ENCODE data around the gene IDI1.
"Not testable (repeated sequence)": the region's sequence is repeated elsewhere in the genome, so short reads cannot be mapped to it uniquely, and the experiment has no call there.

The IDI1 gene

GRCh38 chr10:1015688-1016087 lies 33.2 kb downstream of the IDI1 start:
- no CpG with 5 or more reads among the region's 11 CpGs for WGBS (ENCODE audit: insufficient coverage, insufficient read length)
- Histone ChIP-seq H3K4me3 (ENCODE audit: low read length) (no peak overlapping the region), H3K27ac (ENCODE audit: low read length) (no peak overlapping the region), H3K27me3 (ENCODE audit: control insufficient read depth, insufficient read depth, low read length) (no peaks in the 10 kb centered on the region), H3K9me3 (ENCODE audit: control insufficient read depth, insufficient read depth, low read length) (no peaks in the 10 kb centered on the region), H3K36me3 (ENCODE audit: control insufficient read depth, insufficient read depth, low read length) (peaks cover 47% of the 10 kb centered on the region), H3K4me1 (ENCODE audit: control insufficient read depth, insufficient read depth, low read length) (no peaks in the 10 kb centered on the region)
- DNase-seq (ENCODE audit: low read depth, low spot score): no peak

DNA sequence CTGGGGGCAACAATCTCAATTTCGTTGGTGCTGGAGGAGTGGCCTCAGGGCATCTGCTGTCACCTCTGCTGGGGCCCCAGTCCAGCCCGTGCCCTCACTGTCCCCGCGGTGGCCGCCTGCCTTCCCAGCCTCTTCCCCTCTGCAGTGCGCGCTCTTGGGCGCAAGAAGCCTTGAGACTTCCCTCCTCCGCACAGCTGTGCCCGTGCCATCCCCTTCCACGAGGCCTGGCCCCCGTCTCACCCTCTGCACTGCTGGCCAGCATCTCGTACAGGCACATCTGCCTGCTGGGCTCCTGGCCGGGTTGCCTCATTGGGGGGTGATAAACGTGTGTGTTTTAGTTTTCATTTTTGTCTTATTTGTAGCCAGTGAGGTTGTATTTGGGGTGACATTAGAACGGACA lies 37.2 kb downstream of the IDI1 start:
- peaks cover 59% of the 10 kb centered on the region for H3K36me3 ChIP-seq (ENCODE audit: control insufficient read depth, insufficient read depth, low read length)
- no peak overlapping the region for H3K27ac ChIP-seq (ENCODE audit: low read length)
- no peaks in the 10 kb centered on the region for H3K4me1 ChIP-seq (ENCODE audit: control insufficient read depth, insufficient read depth, low read length)
- no peaks in the 10 kb centered on the region for H3K9me3 ChIP-seq (ENCODE audit: control insufficient read depth, insufficient read depth, low read length)
- H3K4me3 ChIP-seq (ENCODE audit: low read length): no peak overlapping the region
- no peaks in the 10 kb centered on the region for H3K27me3 ChIP-seq (ENCODE audit: control insufficient read depth, insufficient read depth, low read length)
- no peak for DNase-seq (ENCODE audit: low read depth, low spot score)
- no CpG with 5 or more reads among the region's 16 CpGs for WGBS (ENCODE audit: insufficient coverage, insufficient read length)

GRCh38 chr10:1010703-1011102 lies 38.2 kb downstream of the IDI1 start:
- Histone ChIP-seq H3K27me3 (ENCODE audit: control insufficient read depth, insufficient read depth, low read length) (no peaks in the 10 kb centered on the region), H3K9me3 (ENCODE audit: control insufficient read depth, insufficient read depth, low read length) (no peaks in the 10 kb centered on the region), H3K36me3 (ENCODE audit: control insufficient read depth, insufficient read depth, low read length) (peaks cover 56% of the 10 kb centered on the region), H3K27ac (ENCODE audit: low read length) (no peak overlapping the region), H3K4me3 (ENCODE audit: low read length) (no peak overlapping the region), H3K4me1 (ENCODE audit: control insufficient read depth, insufficient read depth, low read length) (no peaks in the 10 kb centered on the region)
- no CpG with 5 or more reads among the region's 7 CpGs for WGBS (ENCODE audit: insufficient coverage, insufficient read length)
- no peak for DNase-seq (ENCODE audit: low read depth, low spot score)

DNA sequence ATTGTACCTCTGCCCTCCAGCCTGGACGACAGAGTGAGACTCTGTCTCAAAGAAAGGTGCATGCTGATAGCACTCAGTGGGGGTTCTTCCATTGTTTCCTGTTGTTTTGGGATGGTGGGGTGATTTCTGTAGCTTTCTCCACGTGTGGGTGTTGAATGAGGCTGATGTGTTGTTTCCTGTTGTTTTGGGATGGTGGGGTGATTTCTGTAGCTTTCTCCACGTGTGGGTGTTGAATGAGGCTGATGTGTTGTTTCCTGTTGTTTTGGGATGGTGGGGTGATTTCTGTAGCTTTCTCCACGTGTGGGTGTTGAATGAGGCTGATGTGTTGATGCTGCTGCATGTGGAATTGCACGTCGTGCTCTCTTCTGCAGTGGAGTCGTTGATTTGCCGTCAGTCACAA lies 39.0 kb downstream of the IDI1 start:
- not testable (repeated sequence) for H3K4me3 ChIP-seq (ENCODE audit: low read length); H3K27ac ChIP-seq (ENCODE audit: low read length); DNase-seq (ENCODE audit: low read depth, low spot score); H3K4me1 ChIP-seq (ENCODE audit: control insufficient read depth, insufficient read depth, low read length); H3K27me3 ChIP-seq (ENCODE audit: control insufficient read depth, insufficient read depth, low read length); H3K9me3 ChIP-seq (ENCODE audit: control insufficient read depth, insufficient read depth, low read length)
- WGBS (ENCODE audit: insufficient coverage, insufficient read length): no CpG with 5 or more reads among the region's 8 CpGs
- H3K36me3 ChIP-seq (ENCODE audit: control insufficient read depth, insufficient read depth, low read length): peaks cover 56% of the 10 kb centered on the region

GRCh38 chr10:1009071-1009494 lies 39.8 kb downstream of the IDI1 start:
- Histone ChIP-seq H3K27me3 (ENCODE audit: control insufficient read depth, insufficient read depth, low read length) (no peaks in the 10 kb centered on the region), H3K9me3 (ENCODE audit: control insufficient read depth, insufficient read depth, low read length) (no peaks in the 10 kb centered on the region), H3K36me3 (ENCODE audit: control insufficient read depth, insufficient read depth, low read length) (peaks cover 58% of the 10 kb centered on the region), H3K4me3 (ENCODE audit: low read length) (no peak overlapping the region), H3K27ac (ENCODE audit: low read length) (no peak overlapping the region), H3K4me1 (ENCODE audit: control insufficient read depth, insufficient read depth, low read length) (no peaks in the 10 kb centered on the region)
- no peak for DNase-seq (ENCODE audit: low read depth, low spot score)
- WGBS (ENCODE audit: insufficient coverage, insufficient read length): no CpG with 5 or more reads among the region's 9 CpGs

- Histone ChIP-seq H3K4me1 (ENCODE audit: control insufficient read depth, insufficient read depth, low read length) (no peaks in the 10 kb centered on the region), H3K36me3 (ENCODE audit: control insufficient read depth, insufficient read depth, low read length) (peaks cover 57% of the 10 kb centered on the region), H3K27me3 (ENCODE audit: control insufficient read depth, insufficient read depth, low read length) (no peaks in the 10 kb centered on the region), H3K27ac (ENCODE audit: low read length) (no peak overlapping the region), H3K9me3 (ENCODE audit: control insufficient read depth, insufficient read depth, low read length) (no peaks in the 10 kb centered on the region), H3K4me3 (ENCODE audit: low read length) (no peak overlapping the region)
- DNase-seq (ENCODE audit: low read depth, low spot score): no peak
- no CpG with 5 or more reads among the region's 10 CpGs for WGBS (ENCODE audit: insufficient coverage, insufficient read length)
Observed at GRCh38 chr10:1007583-1007982, 41.3 kb downstream of the IDI1 start.

GRCh38 chr10:1006573-1006972 lies 42.3 kb downstream of the IDI1 start:
- Histone ChIP-seq H3K9me3 (ENCODE audit: control insufficient read depth, insufficient read depth, low read length) (no peaks in the 10 kb centered on the region), H3K27ac (ENCODE audit: low read length) (no peak overlapping the region), H3K4me3 (ENCODE audit: low read length) (no peak overlapping the region; the same call in 1 of the 2 replicates), H3K36me3 (ENCODE audit: control insufficient read depth, insufficient read depth, low read length) (peaks cover 50% of the 10 kb centered on the region), H3K4me1 (ENCODE audit: control insufficient read depth, insufficient read depth, low read length) (no peaks in the 10 kb centered on the region), H3K27me3 (ENCODE audit: control insufficient read depth, insufficient read depth, low read length) (no peaks in the 10 kb centered on the region)
- WGBS (ENCODE audit: insufficient coverage, insufficient read length): no CpG with 5 or more reads among the region's 9 CpGs
- no peak for DNase-seq (ENCODE audit: low read depth, low spot score)

DNA sequence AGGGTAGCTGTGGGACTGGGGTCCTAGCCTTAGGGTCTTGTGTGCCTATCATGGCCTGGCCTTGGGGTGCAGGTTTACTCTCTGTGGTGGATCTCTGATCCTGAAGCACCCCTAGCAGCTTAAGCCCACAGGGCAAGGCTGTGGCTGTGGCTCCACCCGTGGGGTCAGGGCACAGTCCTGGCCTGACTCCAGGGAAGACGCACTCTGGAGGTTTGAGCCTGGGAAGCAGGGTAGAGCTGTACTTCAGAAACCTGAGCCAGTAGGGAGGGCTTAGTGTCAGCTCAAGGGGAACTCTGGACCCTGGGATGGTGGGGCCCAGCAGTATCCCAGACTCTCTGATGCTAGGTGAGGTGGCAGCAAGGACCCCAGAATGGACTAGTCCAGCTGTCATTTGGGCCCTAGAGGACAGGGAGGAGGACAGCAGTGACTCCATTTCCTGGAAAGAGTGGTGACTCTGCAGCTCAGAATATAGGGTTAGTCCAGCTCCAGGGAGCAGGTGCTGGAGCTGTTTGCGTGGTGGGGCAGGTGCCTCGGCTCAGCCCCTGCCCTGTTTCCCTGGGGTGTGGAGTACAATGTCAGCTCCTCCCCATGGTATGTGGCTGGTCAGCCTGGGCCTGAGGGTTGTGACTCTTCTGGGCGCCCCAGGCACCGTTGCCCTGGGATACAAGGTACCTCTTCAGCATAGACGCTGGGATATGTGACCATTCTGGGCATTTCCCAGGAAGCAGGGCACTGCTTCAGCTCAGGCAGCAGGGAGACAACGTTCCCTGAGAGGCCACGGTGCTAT lies 44.8 kb downstream of the IDI1 start:
- Histone ChIP-seq H3K9me3 (ENCODE audit: control insufficient read depth, insufficient read depth, low read length) (no peaks in the 10 kb centered on the region), H3K27me3 (ENCODE audit: control insufficient read depth, insufficient read depth, low read length) (no peaks in the 10 kb centered on the region), H3K36me3 (ENCODE audit: control insufficient read depth, insufficient read depth, low read length) (peaks cover 50% of the 10 kb centered on the region), H3K4me3 (ENCODE audit: low read length) (no peak overlapping the region), H3K27ac (ENCODE audit: low read length) (no peak overlapping the region), H3K4me1 (ENCODE audit: control insufficient read depth, insufficient read depth, low read length) (no peaks in the 10 kb centered on the region)
- no CpG with 5 or more reads among the region's 9 CpGs for WGBS (ENCODE audit: insufficient coverage, insufficient read length)
- DNase-seq (ENCODE audit: low read depth, low spot score): no peak

DNA sequence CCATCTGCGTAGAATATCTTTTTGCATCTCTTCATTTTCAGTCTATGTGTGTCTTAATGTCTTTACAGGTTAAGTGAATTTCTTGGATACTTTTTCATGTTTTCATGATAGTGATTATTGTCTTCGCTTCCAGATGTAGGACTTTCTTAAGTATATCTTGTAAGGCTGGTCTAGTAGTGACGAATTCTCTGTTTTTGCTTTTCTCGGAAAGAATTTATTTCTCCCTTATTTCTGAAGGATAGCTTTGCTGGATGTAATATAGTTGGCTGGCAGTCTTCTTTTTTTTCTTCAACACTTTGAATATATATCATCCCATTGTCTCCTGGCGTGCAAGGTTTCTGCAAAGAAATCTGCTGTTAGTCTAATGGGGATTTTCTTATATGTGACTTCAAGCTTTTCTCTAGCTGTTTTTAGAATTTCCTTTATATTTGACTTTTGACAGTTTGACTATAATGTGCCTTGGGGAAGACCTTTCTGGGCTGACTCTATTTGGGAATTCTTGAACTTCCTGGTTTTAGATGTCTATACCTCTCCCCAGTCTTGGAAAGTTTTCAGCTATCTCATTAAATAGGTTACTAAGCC lies 46.4 kb downstream of the IDI1 start:
- H3K36me3 ChIP-seq (ENCODE audit: control insufficient read depth, insufficient read depth, low read length): peaks cover 55% of the 10 kb centered on the region
- H3K4me3 ChIP-seq (ENCODE audit: low read length): no peak overlapping the region

GRCh38 chr10:997266-998022 lies 51.5 kb downstream of the IDI1 start:
- H3K4me1 ChIP-seq (ENCODE audit: control insufficient read depth, insufficient read depth, low read length): no peaks in the 10 kb centered on the region
- no peaks in the 10 kb centered on the region for H3K9me3 ChIP-seq (ENCODE audit: control insufficient read depth, insufficient read depth, low read length)
- no peak for DNase-seq (ENCODE audit: low read depth, low spot score)
- no peak overlapping the region for H3K27ac ChIP-seq (ENCODE audit: low read length)
- WGBS (ENCODE audit: insufficient coverage, insufficient read length): no CpG with 5 or more reads among the region's 19 CpGs
- peaks cover 52% of the 10 kb centered on the region for H3K36me3 ChIP-seq (ENCODE audit: control insufficient read depth, insufficient read depth, low read length)
- no peak overlapping the region for H3K4me3 ChIP-seq (ENCODE audit: low read length)
- H3K27me3 ChIP-seq (ENCODE audit: control insufficient read depth, insufficient read depth, low read length): no peaks in the 10 kb centered on the region

More for the DNA sequence above, 46.4 kb downstream of the IDI1 start:
- Histone ChIP-seq H3K27ac (ENCODE audit: low read length) (no peak overlapping the region), H3K27me3 (ENCODE audit: control insufficient read depth, insufficient read depth, low read length) (no peaks in the 10 kb centered on the region), H3K4me1 (ENCODE audit: control insufficient read depth, insufficient read depth, low read length) (no peaks in the 10 kb centered on the region), H3K9me3 (ENCODE audit: control insufficient read depth, insufficient read depth, low read length) (no peaks in the 10 kb centered on the region)
- WGBS (ENCODE audit: insufficient coverage, insufficient read length): no CpG with 5 or more reads among the region's 5 CpGs
- no peak for DNase-seq (ENCODE audit: low read depth, low spot score)
